HG03066 (cell line): ENCODE data around the gene DNM1.

Experiments
- ATAC-seq: cut with Tn5 transposase; IDR thresholded peaks from one replicate; pipeline ENCODE4 v1.9.1; 2021; ENCODE audit warnings: low read depth; ENCODE audit not compliant: unreplicated experiment

DNM1 gene

GRCh38 chr9:128297221-128297773 is 94.1 kb downstream of the DNM1 start:
- no peak for ATAC-seq

- ATAC-seq, result no peak
Observed at GRCh38 chr9:128298535-128299482, 95.6 kb downstream of the DNM1 start.

GRCh38 chr9:128304136-128304970 is 101.2 kb downstream of the DNM1 start:
- ATAC-seq, result no peak
